ENCODE measurements around the gene PDLIM1.

- TF ChIP-seq CTCF (IDR thresholded peaks at IDR 0.05) (no peak), EP300 (IDR thresholded peaks at IDR 0.05) (no peak), POLR2A (IDR thresholded peaks at IDR 0.05) (no peak)
Measured at GRCh38 chr10:95208702-95209391, 82.0 kb downstream of the PDLIM1 start.

All from ovary (tissue), 3 donors.